OCI-LY7 (cell line): Measurements from ENCODE around the gene FOXD2. TPM values are rescaled to one million over a fixed set of nuclear protein-coding genes. Genes with fewer than 3 reads are reported as not detected.

Experiments used
- BruUV-seq: library from RNA; stranded (reverse); fragments of 400-500 nt; replicated peaks from 2 replicates; lab custom pipeline; 2021; lab: Mats Ljungman, UMichigan
- CTCF ChIA-PET: fragments of 300-600 bp; sonication (Branson Sonifier 250); formaldehyde crosslinking; loops from one replicate; lab custom pipeline; 2022; ENCODE audit warnings: antibody characterized with exemption; ENCODE audit not compliant: unreplicated experiment; lab: Charles Lee
- POLR2A ChIA-PET: fragments of 300-600 bp; sonication (Branson Sonifier 250); formaldehyde crosslinking; loops from one replicate; lab custom pipeline; 2022; ENCODE audit warnings: antibody characterized with exemption; lab: Charles Lee
- DNase-seq: peaks from one replicate; pipeline ENCODE4 v3.0.0-alpha.2; 2015; ENCODE audit warnings: low spot score
- H2AFZ ChIP-seq: fragments of 200-600 bp; sonication (generic), shearing (Covaris generic); 2 replicates; pipeline ENCODE4 v1.6.1; 2014; ENCODE audit warnings: mild to moderate bottlenecking, antibody characterized with exemption, low read length, moderate library complexity
- H3K27ac ChIP-seq: fragments of 200-600 bp; sonication (generic); 2 replicates; pipeline ENCODE4 v1.5.1; 2014; ENCODE audit warnings: mixed run types, low read depth, mild to moderate bottlenecking, moderate library complexity, low read length, inconsistent platforms; ENCODE audit not compliant: poor library complexity, severe bottlenecking
- H3K36me3 ChIP-seq: fragments of 200-600 bp; sonication (generic); 2 replicates; pipeline ENCODE4 v1.6.1; 2014; ENCODE audit warnings: mild to moderate bottlenecking, antibody characterized with exemption, low read length, moderate library complexity, mixed read lengths; ENCODE audit not compliant: insufficient read depth
- H3K4me1 ChIP-seq: fragments of 200-600 bp; sonication (generic); 2 replicates; pipeline ENCODE4 v1.5.1; 2014; ENCODE audit warnings: mild to moderate bottlenecking, low read length; ENCODE audit not compliant: insufficient read depth, poor library complexity, severe bottlenecking
- H3K4me2 ChIP-seq: fragments of 200-600 bp; sonication (generic); 2 replicates; pipeline ENCODE4 v1.6.1; 2014; ENCODE audit warnings: mild to moderate bottlenecking, low read length
- H3K4me3 ChIP-seq: fragments of 200-600 bp; sonication (generic); 2 replicates; pipeline ENCODE4 v1.5.1; 2014; ENCODE audit warnings: mild to moderate bottlenecking, low read depth, low read length; ENCODE audit not compliant: poor library complexity, severe bottlenecking
- H3K79me2 ChIP-seq: fragments of 200-600 bp; sonication (generic); 2 replicates; pipeline ENCODE4 v1.6.1; 2016; ENCODE audit warnings: low read depth, mild to moderate bottlenecking, low read length, moderate library complexity, mixed read lengths; ENCODE audit not compliant: insufficient read depth
- H3K9me2 ChIP-seq: fragments of 200-600 bp; sonication (generic); 2 replicates; pipeline ENCODE4 v1.6.1; 2016; ENCODE audit warnings: mild to moderate bottlenecking, low read length, mixed read lengths; ENCODE audit not compliant: insufficient read depth
- H3K9me3 ChIP-seq: fragments of 200-600 bp; sonication (generic); 2 replicates; pipeline ENCODE4 v1.6.1; 2014; ENCODE audit warnings: mild to moderate bottlenecking, mixed run types, low read length, mixed read lengths
- H4K20me1 ChIP-seq: fragments of 200-600 bp; sonication (generic); 2 replicates; pipeline ENCODE4 v1.6.1; 2014; ENCODE audit warnings: mild to moderate bottlenecking, antibody characterized with exemption, low read length, moderate library complexity, mixed read lengths; ENCODE audit not compliant: insufficient read depth
- CTCF ChIP-seq: fragments of 200-600 bp; sonication (generic); conservative IDR thresholded peaks from 2 replicates; pipeline ENCODE4 v1.5.1; 2014; ENCODE audit warnings: mild to moderate bottlenecking, antibody characterized with exemption, low read length, moderate library complexity, mixed read lengths
- EZH2phosphoT487 ChIP-seq: fragments of 200-600 bp; sonication (generic); IDR thresholded peaks from 2 replicates; pipeline ENCODE4 v1.6.1; 2018; ENCODE audit warnings: low read depth, borderline replicate concordance, mild to moderate bottlenecking, mixed run types, antibody characterized with exemption, low read length, moderate library complexity, mixed read lengths
- intact Hi-C: fragments of 100-400 bp; cut with micrococcal nuclease; formaldehyde crosslinking; loops from one replicate; pipeline ENCODE4 v1.10.0; 2022; ENCODE audit not compliant: unreplicated experiment
- total RNA-seq, 2 experiments: library from RNA; depleted of rRNA in 1 of 2; stranded (reverse); fragments of >200 nt in 1 of 2; shearing (Covaris generic) in 1 of 2; gene quantifications; 2 replicates each; pipeline ENCODE4 v1.2.3, GENCODE V29; 2014 to 2022

Gene FOXD2
- total RNA-seq, 2 experiments from 2014 or later = 0.49 to 0.76 TPM

DNA sequence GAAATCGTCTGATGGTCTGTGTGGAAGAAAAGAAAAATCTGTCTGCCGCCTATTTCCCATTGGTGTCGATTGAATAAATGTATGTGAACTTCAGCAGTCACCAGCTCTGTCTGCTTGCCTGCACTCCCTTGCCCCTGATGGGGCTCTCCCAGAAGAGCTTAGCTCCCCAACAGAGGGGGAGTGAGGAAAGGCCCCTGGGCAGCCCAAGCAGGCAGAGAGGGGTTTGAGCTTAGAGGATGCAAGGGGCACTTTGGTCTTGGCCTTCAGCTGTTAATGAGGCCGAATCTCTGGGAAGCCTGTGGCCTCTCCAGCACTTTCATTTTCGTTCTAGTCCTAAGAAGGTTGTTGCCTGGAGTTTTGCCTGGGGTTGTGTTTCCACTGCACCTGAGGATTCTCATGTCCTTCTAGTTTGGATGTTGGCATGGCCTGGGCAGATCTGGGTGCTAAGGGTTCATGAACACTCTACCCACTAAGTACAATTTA lies 2.8 kb downstream of the FOXD2 start:
- no peak overlapping the region for H3K4me2 ChIP-seq
- no peak overlapping the region for H3K4me3 ChIP-seq
- peaks cover 6% of the 10 kb centered on the region for H3K4me1 ChIP-seq
- H3K79me2 ChIP-seq = peaks cover 7% of the 10 kb centered on the region; the same call in 1 of the 2 replicates
- H4K20me1 ChIP-seq = peaks cover 7% of the 10 kb centered on the region; the same call in 1 of the 2 replicates
- POLR2A ChIA-PET = no interaction called here
- TF ChIP-seq EZH2phosphoT487 (no peak), CTCF (no peak)
- H3K9me2 ChIP-seq = no peaks in the 10 kb centered on the region
- intact Hi-C loops = no loop called here
- CTCF ChIA-PET = no interaction called here
- H3K27ac ChIP-seq = no peak overlapping the region
- no TSS peak for BruUV-seq
- no peak for DNase-seq
- peaks cover 7% of the 10 kb centered on the region; the same call in 1 of the 2 replicates for H3K36me3 ChIP-seq
- no peaks in the 10 kb centered on the region for H3K9me3 ChIP-seq
- H2AFZ ChIP-seq = no peak overlapping the region

DNA sequence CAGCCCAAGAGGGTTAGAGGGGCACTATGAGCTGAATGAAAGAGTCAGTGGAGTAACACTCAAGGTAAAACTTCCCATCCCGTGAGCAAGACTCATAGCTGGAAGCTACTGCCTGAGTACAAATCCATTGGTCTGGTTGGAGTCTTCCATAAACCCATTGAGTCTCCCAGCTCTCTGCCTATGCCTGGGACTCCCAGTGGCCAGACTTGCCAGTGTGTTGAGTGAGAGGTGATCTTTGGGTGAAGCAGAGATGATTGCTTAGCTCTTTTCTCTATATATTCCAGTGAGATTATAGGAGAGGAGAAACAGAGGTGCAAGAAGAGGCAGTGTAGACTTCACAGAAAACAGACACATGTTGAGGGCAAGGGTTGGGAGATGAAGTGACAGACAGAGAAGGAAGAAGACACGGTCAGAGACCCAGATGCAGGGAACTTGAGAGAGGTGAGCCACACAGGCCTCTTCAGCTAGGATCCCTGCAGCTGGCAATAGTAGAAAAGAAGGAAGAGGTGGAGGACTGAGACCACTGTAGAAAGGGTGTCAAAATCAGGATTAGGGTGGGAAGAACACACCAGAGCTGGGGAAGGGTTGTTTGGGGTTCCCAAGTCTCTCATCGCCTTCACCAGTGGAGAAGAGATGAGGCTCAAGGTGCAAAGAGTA lies 3.7 kb downstream of the FOXD2 start:
- H3K36me3 ChIP-seq = no peaks in the 10 kb centered on the region
- no TSS peak for BruUV-seq
- POLR2A ChIA-PET = no interaction called here
- no peaks in the 10 kb centered on the region for H3K4me1 ChIP-seq
- no peak for DNase-seq
- TF ChIP-seq CTCF (no peak), EZH2phosphoT487 (no peak)
- H3K4me2 ChIP-seq = no peak overlapping the region
- H2AFZ ChIP-seq = no peak overlapping the region
- H3K9me3 ChIP-seq = no peaks in the 10 kb centered on the region
- no peak overlapping the region for H3K4me3 ChIP-seq
- intact Hi-C loops = no loop called here
- H4K20me1 ChIP-seq = no peaks in the 10 kb centered on the region
- H3K27ac ChIP-seq = no peak overlapping the region
- no peaks in the 10 kb centered on the region; the same call in 1 of the 2 replicates for H3K79me2 ChIP-seq
- CTCF ChIA-PET = no interaction called here
- no peaks in the 10 kb centered on the region for H3K9me2 ChIP-seq

DNA sequence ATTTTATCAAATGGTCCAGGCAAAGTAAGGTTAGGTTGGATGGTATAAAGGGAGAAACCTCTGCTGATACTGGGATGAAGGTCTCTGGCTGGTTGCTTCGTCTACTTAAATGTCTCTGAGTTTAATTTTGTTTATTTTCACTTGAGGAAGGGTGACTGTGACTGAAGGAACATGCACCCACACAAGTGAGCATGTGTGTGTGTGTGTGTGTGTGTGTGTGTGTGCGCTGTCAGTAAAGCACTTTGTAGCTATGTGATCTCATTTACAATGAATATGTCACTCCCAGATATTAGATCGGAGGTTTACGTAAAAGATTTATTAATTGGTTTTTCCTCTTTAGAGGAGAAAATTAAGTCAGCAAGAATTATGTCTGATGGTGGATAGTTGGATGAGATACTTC lies 4.4 kb downstream of the FOXD2 start:
- intact Hi-C loops = no loop called here
- CTCF ChIA-PET = no interaction called here

More for the DNA sequence above, 4.4 kb downstream of the FOXD2 start:
- H3K4me1 ChIP-seq = no peaks in the 10 kb centered on the region
- no peaks in the 10 kb centered on the region for H3K36me3 ChIP-seq
- no peaks in the 10 kb centered on the region for H3K9me3 ChIP-seq
- H2AFZ ChIP-seq = no peak overlapping the region
- no TSS peak for BruUV-seq
- POLR2A ChIA-PET = no interaction called here
- no peak overlapping the region for H3K27ac ChIP-seq
- H4K20me1 ChIP-seq = no peaks in the 10 kb centered on the region
- no peak for TF ChIP-seq CTCF
- no peak for TF ChIP-seq EZH2phosphoT487
- no peaks in the 10 kb centered on the region for H3K9me2 ChIP-seq
- DNase-seq = no peak
- H3K4me2 ChIP-seq = no peak overlapping the region
- H3K79me2 ChIP-seq = no peaks in the 10 kb centered on the region
- no peak overlapping the region for H3K4me3 ChIP-seq
